GM11168 (cell line): ENCODE data around the gene RAPGEF4.
"Not testable (repeated sequence)": the region's sequence is repeated elsewhere in the genome, so short reads cannot be mapped to it uniquely, and the experiment has no call there.

Experiments used
- in situ Hi-C: fragments of 300-500 bp; cut with MboI; formaldehyde crosslinking; loops from one replicate; pipeline ENCODE4 v1.12.0; 2022; ENCODE audit warnings: low sequenced_read_pairs; ENCODE audit not compliant: unreplicated experiment

The RAPGEF4 gene

DNA sequence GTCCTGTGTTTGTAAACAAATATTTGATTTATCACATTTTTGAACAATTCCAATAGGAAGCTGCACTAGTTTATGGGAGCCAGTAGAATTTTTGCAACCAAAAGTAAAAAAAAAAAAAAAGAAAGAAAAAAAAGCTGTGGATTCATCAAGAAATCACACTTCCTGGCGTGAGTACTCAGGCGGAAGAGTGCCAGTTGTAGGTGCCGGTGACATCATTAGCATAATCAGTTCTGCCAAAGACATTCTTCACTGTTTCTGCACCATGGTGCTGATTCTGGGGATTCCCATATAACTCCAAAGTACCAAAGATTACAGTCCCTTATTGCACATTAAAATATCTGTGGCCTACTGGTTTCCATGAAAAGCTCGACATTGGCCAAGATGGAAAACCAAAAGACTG, 32.8 kb downstream of the RAPGEF4 start:
- in situ Hi-C loops = no loop called here

DNA sequence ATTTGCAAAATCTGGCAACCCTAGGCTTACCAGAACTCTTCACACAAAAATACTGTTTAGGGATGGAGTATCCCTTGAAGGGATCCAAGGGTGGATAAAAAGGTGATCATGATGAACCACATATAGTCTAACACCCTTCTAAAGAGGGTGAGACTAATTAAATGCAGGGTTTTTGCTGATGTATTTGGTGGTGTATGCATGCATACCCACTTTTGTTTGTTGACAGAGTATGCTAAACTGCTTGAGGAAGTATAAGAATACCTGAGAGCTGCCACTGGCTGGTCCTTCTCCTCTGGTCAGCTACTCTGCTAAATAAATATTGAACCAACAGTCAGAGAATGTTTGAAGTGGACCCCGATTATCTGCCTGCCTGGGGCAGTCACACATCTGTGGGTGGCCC, 34.2 kb downstream of the RAPGEF4 start:
- in situ Hi-C loops = no loop called here

DNA sequence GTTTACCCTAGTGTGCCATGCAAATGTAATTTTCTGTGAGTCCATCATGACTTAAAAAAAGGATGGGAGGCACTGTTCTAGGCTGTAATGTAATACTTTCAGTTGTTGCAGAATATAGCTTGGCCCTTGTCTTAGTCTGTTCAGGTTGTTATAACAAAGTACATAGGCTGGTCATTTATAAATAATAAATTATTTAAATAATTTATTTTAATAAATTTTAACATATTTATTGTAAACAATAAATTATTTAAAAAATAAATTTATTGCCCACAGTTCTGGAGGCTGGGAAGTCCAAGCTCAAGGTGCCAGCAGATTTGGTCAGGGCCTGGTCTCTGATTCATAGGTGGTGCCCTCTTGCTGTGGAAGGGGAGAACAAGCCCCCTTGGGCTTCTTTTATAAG, 35.2 kb downstream of the RAPGEF4 start:
- in situ Hi-C loops = no loop called here

DNA sequence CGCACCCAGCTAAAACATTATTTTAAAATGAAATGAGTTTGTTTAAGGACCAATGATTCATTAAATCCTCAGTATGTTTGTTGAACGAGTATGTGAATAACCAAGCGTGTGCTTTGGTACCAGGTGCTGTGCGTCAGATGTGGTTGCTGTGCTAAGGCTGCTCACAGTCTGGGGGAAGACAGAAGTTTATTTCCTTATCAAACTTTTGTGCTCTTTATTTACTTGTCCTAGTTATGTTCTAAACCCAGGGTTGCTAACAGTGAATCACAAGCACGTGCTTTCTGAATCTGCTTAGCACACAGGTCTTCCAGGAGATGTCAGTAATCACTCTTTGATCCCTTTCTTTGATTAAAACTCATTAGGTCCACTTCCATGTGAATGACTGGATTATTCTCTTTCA, 37.0 kb downstream of the RAPGEF4 start:
- in situ Hi-C loops = no loop called here

- in situ Hi-C loops = no loop called here
These were observed 38.7 kb downstream of the RAPGEF4 start for GRCh38 chr2:172774302-172774701.

- in situ Hi-C loops = no loop called here
These were observed 39.7 kb downstream of the RAPGEF4 start for GRCh38 chr2:172775319-172775718.

DNA sequence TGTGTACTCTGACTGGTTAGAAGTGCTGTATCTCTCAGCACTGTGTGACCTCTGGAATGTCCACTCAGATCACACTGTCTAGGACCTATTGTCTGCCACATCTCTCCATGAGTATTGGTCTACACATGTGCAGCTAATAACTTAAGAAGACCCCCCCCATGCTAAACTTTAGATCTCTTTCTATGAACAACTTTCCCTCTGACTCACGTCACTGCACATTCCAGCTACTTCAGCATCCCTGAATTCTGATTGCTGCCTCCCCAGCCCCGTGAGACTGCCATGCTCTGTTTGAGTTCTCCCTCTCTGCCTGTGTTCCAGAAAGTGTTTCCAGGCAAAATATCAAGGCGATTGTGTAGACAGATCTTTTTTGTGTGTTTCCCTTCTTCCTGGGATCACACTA, 41.8 kb downstream of the RAPGEF4 start:
- in situ Hi-C loops = no loop called here

DNA sequence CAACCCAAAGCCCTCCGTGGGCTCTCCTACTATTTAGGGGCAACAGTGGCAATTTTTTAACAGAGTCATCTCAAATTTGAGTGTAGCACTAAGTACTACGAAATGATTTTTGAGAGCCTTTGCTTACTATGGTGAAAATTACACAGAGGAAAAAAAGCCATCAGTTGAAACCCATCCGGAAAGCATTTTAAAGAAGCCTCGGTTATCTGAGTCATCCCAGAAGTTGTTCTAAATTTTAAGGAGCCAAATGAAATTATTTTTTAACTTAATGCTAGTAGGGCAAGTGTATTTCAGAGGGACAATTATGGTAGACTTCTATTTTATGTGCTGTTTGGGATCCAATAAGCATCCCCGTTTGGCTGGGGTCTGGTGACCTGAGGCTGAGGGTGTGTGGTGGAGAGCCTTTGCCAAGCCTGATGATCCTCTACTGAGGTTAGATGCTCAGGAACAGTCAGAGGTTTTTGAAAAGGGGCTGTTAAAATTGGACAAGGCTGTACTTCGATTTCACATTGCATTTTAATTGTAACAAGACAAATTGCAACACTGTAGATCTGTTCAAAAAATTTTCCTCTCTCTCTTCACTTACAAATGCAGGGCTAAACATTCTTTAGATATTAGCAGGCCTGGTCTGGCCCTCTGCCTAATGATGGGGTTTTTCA, 47.0 kb downstream of the RAPGEF4 start:
- in situ Hi-C loops = no loop called here

GRCh38 chr2:172783165-172783898, 47.7 kb downstream of the RAPGEF4 start:
- in situ Hi-C loops = no loop called here

GRCh38 chr2:172788871-172789270, 53.2 kb downstream of the RAPGEF4 start:
- in situ Hi-C loops = no loop called here

DNA sequence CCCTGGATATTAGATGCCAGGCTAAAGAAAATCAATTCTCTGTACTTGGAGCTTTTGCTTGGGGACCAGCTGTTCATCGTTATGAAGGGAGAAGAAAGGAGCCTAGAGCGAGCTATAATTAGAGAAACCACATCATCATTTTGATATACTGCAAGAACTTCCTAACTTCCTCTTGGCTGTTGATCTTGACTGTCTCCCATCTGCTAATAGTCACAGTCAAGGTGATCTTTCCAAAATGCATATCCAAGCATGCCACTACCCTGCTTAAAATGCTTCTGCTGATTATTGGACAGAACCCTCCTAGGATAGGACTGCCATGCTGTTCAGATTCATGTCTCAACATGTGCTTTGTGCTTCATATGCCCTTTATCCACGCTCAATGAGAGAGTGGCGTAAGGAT, 54.8 kb downstream of the RAPGEF4 start:
- in situ Hi-C loops = no loop called here

DNA sequence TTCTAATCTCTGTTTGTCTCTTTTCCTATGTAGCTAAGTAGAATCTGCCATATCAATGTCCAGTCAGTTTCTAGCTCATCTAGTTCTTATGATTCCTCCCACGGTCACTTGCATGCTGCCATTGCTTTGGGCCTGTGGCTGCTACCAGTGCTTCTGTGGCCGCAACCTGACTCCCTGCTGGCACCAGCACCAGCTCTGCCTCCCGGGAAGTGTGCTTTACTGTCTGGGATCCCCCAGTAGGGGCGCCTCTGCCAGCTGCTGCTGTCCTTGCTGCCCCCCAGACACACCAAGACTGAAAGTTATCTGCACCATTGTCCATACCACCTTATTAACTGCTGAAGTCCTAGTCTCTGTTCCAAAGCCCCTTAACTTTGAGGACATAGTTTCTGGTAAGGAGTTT, 56.3 kb downstream of the RAPGEF4 start:
- in situ Hi-C loops = no loop called here

GRCh38 chr2:172792711-172793110, 57.1 kb downstream of the RAPGEF4 start:
- in situ Hi-C loops = no loop called here

GRCh38 chr2:172803308-172803707, 67.7 kb downstream of the RAPGEF4 start:
- in situ Hi-C loops = not testable (repeated sequence)

GRCh38 chr2:172804423-172804822, 68.8 kb downstream of the RAPGEF4 start:
- in situ Hi-C loops = no loop called here

GRCh38 chr2:172806493-172806892, 70.8 kb downstream of the RAPGEF4 start:
- in situ Hi-C loops = loop anchor here (5.0 kb wide), 1 partner anchor 126 kb away; no protein-coding TSS in a partner anchor

GRCh38 chr2:172806996-172807395, 71.4 kb downstream of the RAPGEF4 start:
- in situ Hi-C loops = loop anchor here (5.0 kb wide), 1 partner anchor 125 kb away; no protein-coding TSS in a partner anchor

DNA sequence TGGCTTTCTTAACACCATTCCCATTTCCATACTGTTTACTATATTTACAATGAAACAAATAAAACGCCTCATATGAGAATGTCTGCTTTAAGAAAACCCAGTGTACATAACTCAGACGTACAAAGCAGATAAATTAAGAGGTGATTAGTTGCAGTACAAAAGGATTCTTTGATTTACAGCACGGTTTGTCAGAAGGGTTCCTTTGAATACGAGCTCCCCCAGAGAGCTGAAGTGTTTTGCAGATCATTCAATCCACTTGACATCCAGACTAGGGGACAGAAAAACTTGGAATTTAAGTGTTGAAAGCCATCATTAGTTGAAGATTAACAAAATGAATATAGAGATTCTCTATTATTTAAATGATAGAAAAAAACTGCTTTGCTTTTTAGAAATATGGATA, 72.5 kb downstream of the RAPGEF4 start:
- in situ Hi-C loops = loop anchor here (5.0 kb wide), 1 partner anchor 124 kb away; no protein-coding TSS in a partner anchor

DNA sequence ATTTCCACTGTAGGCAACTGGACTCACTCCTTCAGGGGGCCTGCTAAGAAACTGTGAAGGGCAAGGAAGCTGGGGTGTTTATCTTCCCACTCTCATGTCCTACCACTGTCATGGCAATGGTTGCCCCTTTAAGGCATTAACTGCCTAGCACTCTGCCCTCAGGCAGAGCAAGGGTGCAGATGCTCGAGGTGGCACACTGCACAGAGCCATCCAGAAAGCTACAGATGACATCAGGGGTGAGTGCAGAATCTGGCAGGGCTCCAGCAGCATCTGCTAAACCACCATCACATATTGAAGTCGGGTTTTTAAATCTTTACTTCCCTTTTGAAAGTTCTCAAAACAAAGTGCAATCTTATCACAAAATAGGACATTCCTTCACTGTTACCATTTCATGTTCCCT, 75.4 kb downstream of the RAPGEF4 start:
- in situ Hi-C loops = no loop called here

- in situ Hi-C loops = no loop called here
These were observed 76.6 kb downstream of the RAPGEF4 start for GRCh38 chr2:172812158-172812744.

DNA sequence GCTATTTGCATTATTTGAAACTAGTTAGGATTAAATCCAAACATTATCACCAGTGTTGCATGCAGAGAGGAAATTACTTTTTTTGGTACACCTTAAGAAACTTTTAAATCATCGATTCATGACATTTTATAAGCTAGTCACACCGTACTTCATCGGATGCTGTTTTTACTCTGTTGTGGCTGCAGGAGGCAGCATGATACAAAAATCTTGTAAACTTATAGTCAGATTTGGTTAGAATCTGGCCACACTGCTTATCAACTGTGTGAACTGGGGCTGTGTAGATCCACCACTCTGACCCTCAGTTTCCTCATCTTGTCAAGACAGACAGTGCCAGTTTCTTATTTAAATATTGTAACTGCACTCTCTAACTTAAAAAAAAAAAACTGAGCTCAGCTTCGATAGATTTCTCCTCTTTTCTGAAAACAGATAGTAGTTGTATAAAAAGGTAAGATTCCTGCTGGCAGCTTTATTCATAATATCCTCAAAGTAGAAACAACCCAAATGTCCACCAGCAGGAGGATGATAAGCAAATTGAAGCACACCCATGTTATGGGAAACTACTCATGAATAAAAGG, 77.8 kb downstream of the RAPGEF4 start:
- in situ Hi-C loops = no loop called here
